H1 (cell line): ENCODE data around the gene OPCML. TPM values are rescaled to one million over a fixed set of nuclear protein-coding genes. Genes with fewer than 3 reads are reported as not detected.
A peak's percentile ranks its signal among the peaks of the same experiment; 100 is the strongest.

Experiments
- CTCF ChIA-PET: fragments of 300-600 bp; sonication (Branson Sonifier 250); formaldehyde crosslinking; loops from one replicate; lab custom pipeline; 2021; ENCODE audit not compliant: partially characterized antibody; lab: Charles Lee
- POLR2A ChIA-PET: fragments of 300-600 bp; sonication (Branson Sonifier 250); formaldehyde crosslinking; loops from one replicate; lab custom pipeline; 2021; ENCODE audit warnings: inconsistent platforms; ENCODE audit not compliant: partially characterized antibody; lab: Charles Lee
- DNase-seq, 2 experiments: peaks; one replicate each; pipeline versions ENCODE4 v3.0.0 to v3.0.0-alpha.2; 2010 to 2022; ENCODE audit warnings: low spot score in 2 of 2, low read depth in 1 of 2, mixed read lengths in 1 of 2
- FAIRE-seq: peaks from 2 replicates; lab custom pipeline; 2011; peaks lifted over from hg19 to GRCh38; lab: Jason Lieb, UNC
- H2AFZ ChIP-seq: 2 replicates; pipeline ENCODE4 v1.8.1; 2012; ENCODE audit warnings: low read length, inconsistent platforms
- H2AK5ac ChIP-seq: 2 replicates; pipeline ENCODE4 v1.6.1; 2013; ENCODE audit warnings: low read depth, low read length
- H2BK120ac ChIP-seq: replicated peaks from 2 replicates; pipeline ENCODE3; 2013; ENCODE audit warnings: low read depth, low read length, inconsistent platforms
- H2BK12ac ChIP-seq: 2 replicates; pipeline ENCODE4 v1.6.1; 2013; ENCODE audit warnings: low read depth, low read length
- H2BK15ac ChIP-seq: 2 replicates; pipeline ENCODE4 v1.6.1; 2013; ENCODE audit warnings: low read length
- H2BK20ac ChIP-seq: 2 replicates; pipeline ENCODE4 v1.6.1; 2013; ENCODE audit warnings: low read length
- H2BK5ac ChIP-seq: 2 replicates; pipeline ENCODE4 v1.6.1; 2013; ENCODE audit warnings: low read depth, low read length
- H3K14ac ChIP-seq: 2 replicates; pipeline ENCODE4 v1.6.1; 2013; ENCODE audit warnings: inconsistent platforms; ENCODE audit not compliant: insufficient read length
- H3K18ac ChIP-seq: 2 replicates; pipeline ENCODE4 v1.6.1; 2013; ENCODE audit warnings: low read length; ENCODE audit errors: extremely low read depth
- H3K23ac ChIP-seq: 2 replicates; pipeline ENCODE4 v1.6.1; 2013; ENCODE audit warnings: inconsistent platforms; ENCODE audit not compliant: insufficient read length
- H3K23me2 ChIP-seq: 2 replicates; pipeline ENCODE4 v1.6.1; 2013; ENCODE audit warnings: low read depth, low read length
- H3K27ac ChIP-seq: 2 replicates; pipeline ENCODE4 v1.6.1; 2011; ENCODE audit warnings: low read depth, low read length, inconsistent platforms
- H3K27me3 ChIP-seq, 4 experiments: replicated peaks in 1 of 4; 1 replicate in 1 of 4; 2 replicates in 3 of 4; pipeline versions ENCODE4 v1.6.1 to v1.8.1; 2011 to 2013; ENCODE audit warnings: low read length in 3 of 4, mild to moderate bottlenecking in 3 of 4, inconsistent platforms in 2 of 4, mixed read lengths in 2 of 4, moderate library complexity in 1 of 4; ENCODE audit not compliant: control insufficient read depth in 3 of 4, insufficient read depth in 3 of 4; ENCODE audit errors: extremely low read depth in 1 of 4
- H3K36me3 ChIP-seq, 4 experiments: 2 replicates each; pipeline versions ENCODE4 v1.6.1 to v1.8.1; 2011 to 2013; ENCODE audit warnings: mild to moderate bottlenecking in 4 of 4, low read length in 3 of 4, moderate library complexity in 2 of 4, control low read depth in 1 of 4, inconsistent platforms in 1 of 4; ENCODE audit not compliant: insufficient read depth in 4 of 4, control insufficient read depth in 2 of 4
- H3K4ac ChIP-seq: replicated peaks from 2 replicates; pipeline ENCODE3; 2013; ENCODE audit warnings: low read length, low read depth, mixed read lengths, inconsistent platforms; ENCODE audit not compliant: insufficient read length
- H3K4me1 ChIP-seq, 4 experiments: replicated peaks in 1 of 4; 1 replicate in 1 of 4; 2 replicates in 3 of 4; pipeline versions ENCODE4 v1.6.1 to v1.8.1; 2011 to 2013; ENCODE audit warnings: low read length in 3 of 4, inconsistent platforms in 2 of 4, mixed read lengths in 1 of 4; ENCODE audit not compliant: insufficient read depth in 4 of 4, control insufficient read depth in 3 of 4
- H3K4me2 ChIP-seq, 2 experiments: 2 replicates each; pipeline versions ENCODE4 v1.6.1 to v1.8.1; 2011 to 2013; ENCODE audit warnings: low read depth in 2 of 2, low read length in 2 of 2, control low read depth in 1 of 2, inconsistent platforms in 1 of 2, mild to moderate bottlenecking in 1 of 2; ENCODE audit not compliant: insufficient read depth in 1 of 2
- H3K4me3 ChIP-seq, 4 experiments: fragments of 200-600, 300-600 bp in 1 of 4; sonication (generic), shearing (Covaris generic), sonication (Bioruptor Twin) in 1 of 4; 2 replicates each; pipeline versions ENCODE4 v1.5.1 to v1.8.1; 2011 to 2016; ENCODE audit warnings: low read length in 4 of 4, low read depth in 3 of 4, control low read depth in 2 of 4, inconsistent platforms in 2 of 4, mild to moderate bottlenecking in 2 of 4, mixed read lengths in 1 of 4, moderate library complexity in 1 of 4; ENCODE audit not compliant: insufficient read depth in 2 of 4; ENCODE audit errors: extremely low read depth in 1 of 4
- H3K56ac ChIP-seq: replicated peaks from 2 replicates; pipeline ENCODE3; 2013; ENCODE audit warnings: low read depth, mild to moderate bottlenecking, mixed read lengths, low read length, inconsistent platforms; ENCODE audit not compliant: insufficient read length
- H3K79me1 ChIP-seq: 2 replicates; pipeline ENCODE4 v1.6.1; 2013; ENCODE audit warnings: low read depth, low read length, control low read depth
- H3K79me2 ChIP-seq, 2 experiments: 2 replicates each; pipeline versions ENCODE4 v1.6.1 to v1.8.1; 2012 to 2013; ENCODE audit warnings: low read length in 2 of 2, mild to moderate bottlenecking in 2 of 2, inconsistent platforms in 1 of 2; ENCODE audit not compliant: insufficient read depth in 2 of 2, control insufficient read depth in 1 of 2
- H3K9ac ChIP-seq, 4 experiments: replicated peaks in 1 of 4; 1 replicate in 1 of 4; 2 replicates in 3 of 4; pipeline versions ENCODE4 v1.6.1 to v1.8.1; 2011 to 2013; ENCODE audit warnings: low read depth in 3 of 4, low read length in 3 of 4, control low read depth in 2 of 4, mild to moderate bottlenecking in 2 of 4, moderate library complexity in 2 of 4, inconsistent platforms in 1 of 4; ENCODE audit errors: extremely low read depth in 1 of 4
- H3K9me3 ChIP-seq, 2 experiments: 2 replicates each; pipeline versions ENCODE4 v1.6.1 to v1.8.1; 2012 to 2013; ENCODE audit warnings: mild to moderate bottlenecking in 2 of 2, moderate library complexity in 2 of 2, control low read depth in 1 of 2, inconsistent platforms in 1 of 2, low read depth in 1 of 2, low read length in 1 of 2, mixed read lengths in 1 of 2; ENCODE audit not compliant: insufficient read depth in 2 of 2
- H4K20me1 ChIP-seq, 2 experiments: replicated peaks in 1 of 2; 2 replicates each; pipeline versions ENCODE3 to v1.8.1; 2011 to 2013; ENCODE audit warnings: inconsistent platforms in 2 of 2, low read length in 2 of 2, mild to moderate bottlenecking in 1 of 2; ENCODE audit not compliant: insufficient read depth in 2 of 2, control insufficient read depth in 1 of 2
- H4K5ac ChIP-seq: 2 replicates; pipeline ENCODE4 v1.6.1; 2013; ENCODE audit warnings: low read length, low read depth, mixed read lengths, inconsistent platforms; ENCODE audit not compliant: insufficient read length
- H4K8ac ChIP-seq: 2 replicates; pipeline ENCODE4 v1.8.0; 2013; ENCODE audit warnings: mild to moderate bottlenecking, moderate library complexity, low read length, inconsistent platforms; ENCODE audit not compliant: insufficient read depth; ENCODE audit errors: extremely low read depth
- H4K91ac ChIP-seq: replicated peaks from 2 replicates; pipeline ENCODE3; 2013; ENCODE audit warnings: low read length, mixed read lengths, inconsistent platforms; ENCODE audit not compliant: insufficient read length
- FOSL1 ChIP-seq: IDR thresholded peaks from 2 replicates; pipeline ENCODE4 v1.6.1; 2011; ENCODE audit warnings: mild to moderate bottlenecking, low read depth, low read length, moderate library complexity; ENCODE audit not compliant: insufficient read depth
- HDAC2 ChIP-seq, 2 experiments: fragments of 300-600 bp in 1 of 2; sonication (generic) in 1 of 2; IDR thresholded peaks; 2 replicates each; pipeline ENCODE4 v1.6.1; 2011 to 2012; ENCODE audit warnings: low read depth in 2 of 2, low read length in 2 of 2, mild to moderate bottlenecking in 2 of 2, moderate library complexity in 2 of 2, borderline replicate concordance in 1 of 2, inconsistent platforms in 1 of 2
- WGBS, 2 experiments: shearing (Covaris generic) in 1 of 2; methylation state at CpG; one replicate each; pipeline versions ENCODE4 v1.1.6 to v1.1.7; 2013 to 2015; ENCODE audit warnings: low lambda C conversion rate in 2 of 2, mixed read lengths in 2 of 2, inconsistent platforms in 1 of 2, low coverage in 1 of 2, missing lambda C conversion rate in 1 of 2; ENCODE audit not compliant: insufficient replicate concordance in 2 of 2, insufficient coverage in 1 of 2, insufficient read length in 1 of 2; ENCODE audit errors: extremely low coverage in 1 of 2, missing lambda C conversion rate in 1 of 2; 5-methylcytosine and 5-hydroxymethylcytosine counted together
- polyA plus RNA-seq, 7 experiments: library from polyadenylated mRNA; depleted of rRNA in 3 of 7; stranded (reverse) in 5 of 7; unstranded in 2 of 7; fragments of >200 nt in 5 of 7; fragments of 200-250 nt in 2 of 7; gene quantifications; 1 replicate in 5 of 7; 2 replicates in 1 of 7; 4 replicates in 1 of 7; pipeline versions ENCODE4 v1.2.1 to v1.2.3, GENCODE V29; 2011 to 2013; ENCODE audit warnings: missing spikeins in 2 of 7, mixed read lengths in 2 of 7
- total RNA-seq: library from RNA; stranded (reverse); fragmentation: NEBNext Ultra II Directional; extraction: Animal tissue kit (Norgen Biotek cat#: 25700); gene quantifications from 2 replicates; pipeline ENCODE4 v1.2.1, GENCODE V29; 2021

The OPCML gene
- total and polyA plus RNA-seq, 2 of the 8 experiments (the other 6 are each of a cell fraction or from before 2014, with no cell fraction given), result 2.3 to 3.1 TPM

GRCh38 chr11:132779497-132779896, 752.8 kb downstream of the OPCML start:
- H3K56ac ChIP-seq, result no peak overlapping the region
- H3K23me2 ChIP-seq, result no peaks in the 10 kb centered on the region
- peaks cover 3 to 12% (median 7%) of the 10 kb centered on the region in 4 experiments; a peak in 5 of 7 replicates for H3K4me1 ChIP-seq
- no peak overlapping the region for H2BK20ac ChIP-seq
- H2BK12ac ChIP-seq, result no peak overlapping the region
- no peak overlapping the region for H3K4me2 ChIP-seq
- TF ChIP-seq HDAC2 (IDR thresholded peaks at IDR 0.05; ENCODE audit: borderline replicate concordance in 1 of 2, low read depth in 2 of 2, low read length in 2 of 2) (no peak), FOSL1 (no peak)
- H2BK15ac ChIP-seq, result no peak overlapping the region
- 54% methylated on average over 3 of the region's 3 CpGs; no CpG with 5 or more reads in 1 of the 2 experiments for WGBS, 2 experiments
- H3K9ac ChIP-seq, result no peak overlapping the region
- no peak overlapping the region for H3K18ac ChIP-seq
- H3K14ac ChIP-seq, result no peak overlapping the region
- H3K79me1 ChIP-seq, result no peaks in the 10 kb centered on the region
- H4K8ac ChIP-seq, result no peak overlapping the region
- peak; percentile 24 for FAIRE-seq
- no peak overlapping the region for H2BK120ac ChIP-seq
- H3K4ac ChIP-seq, result no peak overlapping the region
- H4K91ac ChIP-seq, result no peak overlapping the region
- ChIA-PET CTCF (interaction anchor here (0.7 to 1.2 kb wide), 3 partner anchors 10 to 162 kb away, joined by 3 to 4 read pairs (median 4); no protein-coding TSS in a partner anchor), POLR2A (no interaction called here)
- no peak overlapping the region for H3K27ac ChIP-seq
- no peaks in the 10 kb centered on the region for H4K20me1 ChIP-seq
- no peaks in the 10 kb centered on the region for H3K27me3 ChIP-seq
- DNase-seq, result no peak
- H2BK5ac ChIP-seq, result no peak overlapping the region
- H3K4me3 ChIP-seq, result no peak overlapping the region
- H3K36me3 ChIP-seq, result no peaks in the 10 kb centered on the region
- H3K23ac ChIP-seq, result no peak overlapping the region
- no peaks in the 10 kb centered on the region for H3K9me3 ChIP-seq
- H2AFZ ChIP-seq, result no peak overlapping the region
- no peak overlapping the region for H2AK5ac ChIP-seq
- H4K5ac ChIP-seq, result no peak overlapping the region
- no peaks in the 10 kb centered on the region for H3K79me2 ChIP-seq
